ENCODE measurements around the gene KRTAP10-11.

DNA sequence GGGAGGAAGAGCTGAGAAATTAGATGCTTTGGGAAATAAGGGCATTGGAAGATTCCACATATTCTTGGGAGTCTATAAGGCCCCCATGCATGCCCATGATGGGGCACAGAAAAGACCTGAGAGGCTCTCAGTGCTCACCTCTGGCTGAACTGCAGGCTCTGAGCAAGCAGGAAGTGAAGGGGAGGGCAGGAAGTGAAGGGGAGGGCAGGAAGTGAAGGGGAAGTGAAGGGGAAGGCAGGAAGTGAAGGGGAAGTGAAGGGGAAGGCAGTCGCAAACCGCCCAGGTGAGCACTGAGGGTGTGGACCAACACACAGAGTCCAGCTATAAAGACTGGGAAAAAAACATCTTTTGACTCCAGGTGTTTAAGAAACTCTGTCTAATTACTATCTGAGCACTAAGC is 15.8 kb upstream of the KRTAP10-11 start:
- TF ChIP-seq, protein P1, sequence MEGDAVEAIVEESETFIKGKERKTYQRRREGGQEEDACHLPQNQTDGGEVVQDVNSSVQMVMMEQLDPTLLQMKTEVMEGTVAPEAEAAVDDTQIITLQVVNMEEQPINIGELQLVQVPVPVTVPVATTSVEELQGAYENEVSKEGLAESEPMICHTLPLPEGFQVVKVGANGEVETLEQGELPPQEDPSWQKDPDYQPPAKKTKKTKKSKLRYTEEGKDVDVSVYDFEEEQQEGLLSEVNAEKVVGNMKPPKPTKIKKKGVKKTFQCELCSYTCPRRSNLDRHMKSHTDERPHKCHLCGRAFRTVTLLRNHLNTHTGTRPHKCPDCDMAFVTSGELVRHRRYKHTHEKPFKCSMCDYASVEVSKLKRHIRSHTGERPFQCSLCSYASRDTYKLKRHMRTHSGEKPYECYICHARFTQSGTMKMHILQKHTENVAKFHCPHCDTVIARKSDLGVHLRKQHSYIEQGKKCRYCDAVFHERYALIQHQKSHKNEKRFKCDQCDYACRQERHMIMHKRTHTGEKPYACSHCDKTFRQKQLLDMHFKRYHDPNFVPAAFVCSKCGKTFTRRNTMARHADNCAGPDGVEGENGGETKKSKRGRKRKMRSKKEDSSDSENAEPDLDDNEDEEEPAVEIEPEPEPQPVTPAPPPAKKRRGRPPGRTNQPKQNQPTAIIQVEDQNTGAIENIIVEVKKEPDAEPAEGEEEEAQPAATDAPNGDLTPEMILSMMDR (IDR thresholded peaks at IDR 0.05), result no peak
- no peak for TF ChIP-seq POLR2A (IDR thresholded peaks at IDR 0.05)
- TF ChIP-seq EP300 (IDR thresholded peaks at IDR 0.05), result no peak

All from tibial nerve (tissue), 4 donors.